Duodenal mucosa (tissue), 2 donors: ENCODE measurements around the gene FOXN3.

Experiments
- H3K27ac ChIP-seq: one replicate; pipeline ENCODE4 v1.7.0; 2013; ENCODE audit warnings: low read depth, low read length
- H3K27me3 ChIP-seq, 2 donors: one replicate each; pipeline ENCODE4 v1.7.0; 2013; ENCODE audit warnings: low read length in 2 of 2, control low read depth in 1 of 2; ENCODE audit not compliant: insufficient read depth in 2 of 2, control insufficient read depth in 1 of 2
- H3K36me3 ChIP-seq, 2 donors: one replicate each; pipeline ENCODE4 v1.7.0; 2013; ENCODE audit warnings: low read length in 2 of 2, control low read depth in 1 of 2; ENCODE audit not compliant: insufficient read depth in 2 of 2, control insufficient read depth in 1 of 2
- H3K4me1 ChIP-seq, 2 donors: one replicate each; pipeline ENCODE4 v1.7.0; 2013; ENCODE audit warnings: low read length in 2 of 2, control low read depth in 1 of 2; ENCODE audit not compliant: insufficient read depth in 2 of 2, control insufficient read depth in 1 of 2
- H3K4me3 ChIP-seq, 2 donors: one replicate each; pipeline ENCODE4 v1.7.0; 2013; ENCODE audit warnings: low read length in 2 of 2, low read depth in 1 of 2
- H3K9ac ChIP-seq, 2 donors: one replicate each; pipeline ENCODE4 v1.7.0; 2013; ENCODE audit warnings: low read length in 2 of 2, low read depth in 1 of 2
- H3K9me3 ChIP-seq, 2 donors: one replicate each; pipeline ENCODE4 v1.7.0; 2013; ENCODE audit warnings: low read length in 2 of 2, control low read depth in 1 of 2; ENCODE audit not compliant: control insufficient read depth in 1 of 2

Gene FOXN3

GRCh38 chr14:89409961-89410360 lies 7.1 kb downstream of the FOXN3 start:
- no peak overlapping the region for H3K27ac ChIP-seq
- H3K9me3 ChIP-seq, result no peaks in the 10 kb centered on the region
- H3K36me3 ChIP-seq, result peaks cover 15 to 34% of the 10 kb centered on the region in 2 donors
- H3K9ac ChIP-seq, result no peak overlapping the region
- H3K27me3 ChIP-seq, result no peaks in the 10 kb centered on the region
- H3K4me3 ChIP-seq, result no peak overlapping the region
- peaks cover 13 to 16% of the 10 kb centered on the region in 2 donors for H3K4me1 ChIP-seq

GRCh38 chr14:89408907-89409700 lies 7.9 kb downstream of the FOXN3 start:
- no peak overlapping the region for H3K9ac ChIP-seq
- no peaks in the 10 kb centered on the region for H3K9me3 ChIP-seq
- peaks cover 15 to 37% of the 10 kb centered on the region in 2 donors for H3K36me3 ChIP-seq
- H3K27me3 ChIP-seq, result no peaks in the 10 kb centered on the region
- no peak overlapping the region for H3K4me3 ChIP-seq
- no peak overlapping the region for H3K27ac ChIP-seq
- H3K4me1 ChIP-seq, result peaks cover 10 to 13% of the 10 kb centered on the region in 2 donors

GRCh38 chr14:89407856-89408255 lies 9.2 kb downstream of the FOXN3 start:
- H3K4me3 ChIP-seq, result no peak overlapping the region
- H3K36me3 ChIP-seq, result peaks cover 15 to 37% of the 10 kb centered on the region in 2 donors
- no peak overlapping the region for H3K27ac ChIP-seq
- H3K9ac ChIP-seq, result no peak overlapping the region
- no peaks in the 10 kb centered on the region for H3K27me3 ChIP-seq
- no peaks in the 10 kb centered on the region for H3K9me3 ChIP-seq
- peaks cover 10 to 13% of the 10 kb centered on the region in 2 donors for H3K4me1 ChIP-seq

- Histone ChIP-seq H3K36me3 (peaks cover 15 to 31% of the 10 kb centered on the region in 2 donors), H3K4me1 (peaks cover 10 to 13% of the 10 kb centered on the region in 2 donors), H3K9ac (no peak overlapping the region), H3K4me3 (no peak overlapping the region), H3K27ac (no peak overlapping the region), H3K9me3 (no peaks in the 10 kb centered on the region), H3K27me3 (no peaks in the 10 kb centered on the region)
Measured at GRCh38 chr14:89406941-89407340, 10.1 kb downstream of the FOXN3 start.

GRCh38 chr14:89406361-89406760 lies 10.7 kb downstream of the FOXN3 start:
- Histone ChIP-seq H3K36me3 (peaks cover 13 to 26% of the 10 kb centered on the region in 2 donors), H3K4me3 (no peak overlapping the region), H3K9ac (no peak overlapping the region), H3K27me3 (no peaks in the 10 kb centered on the region), H3K27ac (no peak overlapping the region), H3K4me1 (peaks cover 10 to 13% of the 10 kb centered on the region in 2 donors), H3K9me3 (no peaks in the 10 kb centered on the region)

GRCh38 chr14:89405712-89406111 lies 11.3 kb downstream of the FOXN3 start:
- Histone ChIP-seq H3K9me3 (no peaks in the 10 kb centered on the region), H3K27me3 (no peaks in the 10 kb centered on the region), H3K27ac (no peak overlapping the region), H3K36me3 (peaks cover 6 to 21% of the 10 kb centered on the region in 2 donors), H3K9ac (no peak overlapping the region), H3K4me3 (no peak overlapping the region), H3K4me1 (peaks cover 10 to 13% of the 10 kb centered on the region in 2 donors)

GRCh38 chr14:89402363-89402762 lies 14.7 kb downstream of the FOXN3 start:
- no peaks in the 10 kb centered on the region for H3K27me3 ChIP-seq
- H3K4me3 ChIP-seq, result no peak overlapping the region
- no peaks in the 10 kb centered on the region for H3K9me3 ChIP-seq
- H3K27ac ChIP-seq, result no peak overlapping the region
- H3K9ac ChIP-seq, result no peak overlapping the region
- H3K4me1 ChIP-seq, result peaks cover 9 to 11% of the 10 kb centered on the region in 2 donors
- H3K36me3 ChIP-seq, result peaks cover 0 to 11% of the 10 kb centered on the region in 2 donors

GRCh38 chr14:89401761-89402160 lies 15.3 kb downstream of the FOXN3 start:
- Histone ChIP-seq H3K27me3 (no peaks in the 10 kb centered on the region), H3K36me3 (peaks cover 0 to 11% of the 10 kb centered on the region in 2 donors), H3K9me3 (no peaks in the 10 kb centered on the region), H3K4me1 (peaks cover 5% of the 10 kb centered on the region in 2 donors), H3K9ac (no peak overlapping the region), H3K27ac (no peak overlapping the region), H3K4me3 (no peak overlapping the region)

- Histone ChIP-seq H3K36me3 (peaks cover 0 to 11% of the 10 kb centered on the region in 2 donors), H3K27ac (no peak overlapping the region), H3K9ac (no peak overlapping the region), H3K9me3 (no peaks in the 10 kb centered on the region), H3K4me3 (no peak overlapping the region), H3K4me1 (peaks cover 0 to 5% of the 10 kb centered on the region in 2 donors), H3K27me3 (no peaks in the 10 kb centered on the region)
Measured at GRCh38 chr14:89401241-89401640, 15.8 kb downstream of the FOXN3 start.

GRCh38 chr14:89400529-89400928 lies 16.5 kb downstream of the FOXN3 start:
- Histone ChIP-seq H3K27ac (no peak overlapping the region), H3K4me1 (peaks cover 0 to 5% of the 10 kb centered on the region in 2 donors), H3K9me3 (no peaks in the 10 kb centered on the region), H3K27me3 (no peaks in the 10 kb centered on the region), H3K9ac (no peak overlapping the region), H3K4me3 (no peak overlapping the region), H3K36me3 (peaks cover 0 to 7% of the 10 kb centered on the region in 2 donors)
